Neural cell (in vitro differentiated cells): ENCODE data around the gene CLTB.

Source experiments
- EP300 ChIP-seq: fragments of 450-650 bp; conservative IDR thresholded peaks from 2 replicates; pipeline ENCODE4 v1.6.1; 2014; ENCODE audit warnings: antibody characterized with exemption, mild to moderate bottlenecking, moderate library complexity; ENCODE audit not compliant: poor library complexity, severe bottlenecking
- EZH2 ChIP-seq: fragments of 200-600, 300-800 bp; shearing (Covaris generic), sonication (generic); IDR thresholded peaks from 2 replicates; pipeline ENCODE4 v1.6.1; 2014; ENCODE audit warnings: antibody characterized with exemption, low read length, borderline replicate concordance, mild to moderate bottlenecking; ENCODE audit not compliant: insufficient read depth, poor library complexity, severe bottlenecking
- MXI1 ChIP-seq: fragments of 450-650 bp; conservative IDR thresholded peaks from 2 replicates; pipeline ENCODE4 v1.6.1; 2014; ENCODE audit warnings: antibody characterized with exemption, mild to moderate bottlenecking; ENCODE audit not compliant: poor library complexity, severe bottlenecking
- RAD21 ChIP-seq: fragments of 450-650 bp; conservative IDR thresholded peaks from 2 replicates; pipeline ENCODE4 v1.6.1; 2014; ENCODE audit warnings: antibody characterized with exemption, mild to moderate bottlenecking, moderate library complexity
- SMC3 ChIP-seq: fragments of 450-650 bp; conservative IDR thresholded peaks from 2 replicates; pipeline ENCODE4 v1.6.1; 2014; ENCODE audit warnings: antibody characterized with exemption, mild to moderate bottlenecking, moderate library complexity; ENCODE audit not compliant: poor library complexity
- TAF1 ChIP-seq: IDR thresholded peaks from 2 replicates; pipeline ENCODE4 v1.6.1; 2012; ENCODE audit warnings: low read depth
- TF ChIP-seq, protein P1 (sequence below): fragments of 450-650 bp; IDR thresholded peaks from 2 replicates; pipeline ENCODE4 v1.5.1; 2014; ENCODE audit warnings: antibody characterized with exemption, mild to moderate bottlenecking, moderate library complexity; ENCODE audit not compliant: poor library complexity, severe bottlenecking
- TF ChIP-seq, protein P2 (sequence below): IDR thresholded peaks from 2 replicates; pipeline ENCODE4 v1.6.1; 2012; ENCODE audit warnings: borderline replicate concordance

DNA sequence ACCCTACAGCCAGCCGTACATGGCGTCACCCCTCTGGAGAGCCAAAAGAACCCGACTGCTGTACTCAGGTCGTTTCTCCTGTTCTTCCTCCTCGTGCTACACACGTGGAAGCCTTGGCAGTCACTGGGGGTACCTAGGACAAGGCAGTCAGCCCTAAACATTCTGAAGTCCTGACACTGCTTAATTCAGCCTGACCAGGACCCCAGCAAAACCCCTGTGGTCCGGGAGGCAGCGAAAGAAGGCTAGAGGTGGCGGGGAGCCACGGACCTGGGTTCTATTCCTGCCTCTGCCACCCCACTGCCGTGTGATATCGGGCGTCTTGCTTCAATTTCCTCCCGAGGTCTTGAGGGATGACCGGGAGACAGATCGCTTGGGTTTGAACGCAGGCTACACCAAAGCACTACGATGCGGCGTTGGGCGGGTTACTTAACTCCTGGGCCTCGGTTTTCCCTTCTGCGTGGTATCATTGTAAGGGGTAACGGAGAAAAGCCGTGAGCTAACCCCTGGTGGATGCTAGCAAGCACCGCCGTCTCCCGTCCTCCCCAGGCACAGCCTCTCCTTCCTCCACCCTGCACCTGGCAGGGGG, 51.5 kb downstream of the CLTB start:
- TF ChIP-seq, protein P1, sequence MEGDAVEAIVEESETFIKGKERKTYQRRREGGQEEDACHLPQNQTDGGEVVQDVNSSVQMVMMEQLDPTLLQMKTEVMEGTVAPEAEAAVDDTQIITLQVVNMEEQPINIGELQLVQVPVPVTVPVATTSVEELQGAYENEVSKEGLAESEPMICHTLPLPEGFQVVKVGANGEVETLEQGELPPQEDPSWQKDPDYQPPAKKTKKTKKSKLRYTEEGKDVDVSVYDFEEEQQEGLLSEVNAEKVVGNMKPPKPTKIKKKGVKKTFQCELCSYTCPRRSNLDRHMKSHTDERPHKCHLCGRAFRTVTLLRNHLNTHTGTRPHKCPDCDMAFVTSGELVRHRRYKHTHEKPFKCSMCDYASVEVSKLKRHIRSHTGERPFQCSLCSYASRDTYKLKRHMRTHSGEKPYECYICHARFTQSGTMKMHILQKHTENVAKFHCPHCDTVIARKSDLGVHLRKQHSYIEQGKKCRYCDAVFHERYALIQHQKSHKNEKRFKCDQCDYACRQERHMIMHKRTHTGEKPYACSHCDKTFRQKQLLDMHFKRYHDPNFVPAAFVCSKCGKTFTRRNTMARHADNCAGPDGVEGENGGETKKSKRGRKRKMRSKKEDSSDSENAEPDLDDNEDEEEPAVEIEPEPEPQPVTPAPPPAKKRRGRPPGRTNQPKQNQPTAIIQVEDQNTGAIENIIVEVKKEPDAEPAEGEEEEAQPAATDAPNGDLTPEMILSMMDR = peak; percentile 8
- TF ChIP-seq EP300 = no peak
- TF ChIP-seq, protein P2, sequence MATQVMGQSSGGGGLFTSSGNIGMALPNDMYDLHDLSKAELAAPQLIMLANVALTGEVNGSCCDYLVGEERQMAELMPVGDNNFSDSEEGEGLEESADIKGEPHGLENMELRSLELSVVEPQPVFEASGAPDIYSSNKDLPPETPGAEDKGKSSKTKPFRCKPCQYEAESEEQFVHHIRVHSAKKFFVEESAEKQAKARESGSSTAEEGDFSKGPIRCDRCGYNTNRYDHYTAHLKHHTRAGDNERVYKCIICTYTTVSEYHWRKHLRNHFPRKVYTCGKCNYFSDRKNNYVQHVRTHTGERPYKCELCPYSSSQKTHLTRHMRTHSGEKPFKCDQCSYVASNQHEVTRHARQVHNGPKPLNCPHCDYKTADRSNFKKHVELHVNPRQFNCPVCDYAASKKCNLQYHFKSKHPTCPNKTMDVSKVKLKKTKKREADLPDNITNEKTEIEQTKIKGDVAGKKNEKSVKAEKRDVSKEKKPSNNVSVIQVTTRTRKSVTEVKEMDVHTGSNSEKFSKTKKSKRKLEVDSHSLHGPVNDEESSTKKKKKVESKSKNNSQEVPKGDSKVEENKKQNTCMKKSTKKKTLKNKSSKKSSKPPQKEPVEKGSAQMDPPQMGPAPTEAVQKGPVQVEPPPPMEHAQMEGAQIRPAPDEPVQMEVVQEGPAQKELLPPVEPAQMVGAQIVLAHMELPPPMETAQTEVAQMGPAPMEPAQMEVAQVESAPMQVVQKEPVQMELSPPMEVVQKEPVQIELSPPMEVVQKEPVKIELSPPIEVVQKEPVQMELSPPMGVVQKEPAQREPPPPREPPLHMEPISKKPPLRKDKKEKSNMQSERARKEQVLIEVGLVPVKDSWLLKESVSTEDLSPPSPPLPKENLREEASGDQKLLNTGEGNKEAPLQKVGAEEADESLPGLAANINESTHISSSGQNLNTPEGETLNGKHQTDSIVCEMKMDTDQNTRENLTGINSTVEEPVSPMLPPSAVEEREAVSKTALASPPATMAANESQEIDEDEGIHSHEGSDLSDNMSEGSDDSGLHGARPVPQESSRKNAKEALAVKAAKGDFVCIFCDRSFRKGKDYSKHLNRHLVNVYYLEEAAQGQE = no peak
- no peak for TF ChIP-seq TAF1
- no peak for TF ChIP-seq EZH2
- no peak for TF ChIP-seq MXI1
- TF ChIP-seq SMC3 = no peak
- TF ChIP-seq RAD21 = no peak
